Astrocyte (in vitro differentiated cells and primary cell): ENCODE measurements around the gene ZNF593OS. TPM values are rescaled to one million over a fixed set of nuclear protein-coding genes. Genes with fewer than 3 reads are reported as not detected.

Source experiments
- DNase-seq: peaks from one replicate; pipeline ENCODE4 v3.0.0-alpha.2; 2010; ENCODE audit warnings: low read depth
- FAIRE-seq: peaks from 2 replicates; lab custom pipeline; 2011; peaks lifted over from hg19 to GRCh38; lab: Jason Lieb, UNC
- H2AFZ ChIP-seq: 2 replicates; pipeline ENCODE4 v1.6.0; 2012; ENCODE audit warnings: low read depth, low read length, inconsistent platforms
- H3K27ac ChIP-seq: 2 replicates; pipeline ENCODE4 v1.5.1; 2011; ENCODE audit warnings: low read depth, low read length, inconsistent platforms
- H3K27me3 ChIP-seq: 2 replicates; pipeline ENCODE4 v1.6.0; 2011; ENCODE audit warnings: low read length, inconsistent platforms; ENCODE audit not compliant: insufficient read depth
- H3K36me3 ChIP-seq: 2 replicates; pipeline ENCODE4 v1.5.1; 2011; ENCODE audit warnings: low read length, inconsistent platforms; ENCODE audit not compliant: insufficient read depth
- H3K4me1 ChIP-seq: 2 replicates; pipeline ENCODE4 v1.5.1; 2011; ENCODE audit warnings: low read length, inconsistent platforms; ENCODE audit not compliant: insufficient read depth
- H3K4me2 ChIP-seq: 2 replicates; pipeline ENCODE4 v1.6.0; 2012; ENCODE audit warnings: low read length, inconsistent platforms
- H3K4me3 ChIP-seq: 2 replicates; pipeline ENCODE4 v1.5.1; 2011; ENCODE audit warnings: low read depth, mild to moderate bottlenecking, low read length, inconsistent platforms; ENCODE audit not compliant: insufficient read depth
- H3K79me2 ChIP-seq: 2 replicates; pipeline ENCODE4 v1.6.0; 2012; ENCODE audit warnings: mild to moderate bottlenecking, low read length, inconsistent platforms; ENCODE audit not compliant: insufficient read depth
- H3K9ac ChIP-seq: 2 replicates; pipeline ENCODE4 v1.6.0; 2012; ENCODE audit warnings: mild to moderate bottlenecking, low read length, inconsistent platforms
- H3K9me3 ChIP-seq: 2 replicates; pipeline ENCODE4 v1.5.1; 2012; ENCODE audit warnings: low read depth, mild to moderate bottlenecking, low read length, inconsistent platforms; ENCODE audit not compliant: insufficient read depth
- H4K20me1 ChIP-seq: 2 replicates; pipeline ENCODE4 v1.6.0; 2012; ENCODE audit warnings: low read length, inconsistent platforms; ENCODE audit not compliant: insufficient read depth
- H3K27ac Mint-ChIP-seq: one replicate; pipeline ENCODE4 v1.8.0; 2021; ENCODE audit warnings: mild to moderate bottlenecking, mixed read lengths; ENCODE audit not compliant: unreplicated experiment
- H3K27me3 Mint-ChIP-seq: one replicate; pipeline ENCODE4 v1.8.0; 2021; ENCODE audit warnings: low read depth, mixed read lengths; ENCODE audit not compliant: unreplicated experiment
- H3K36me3 Mint-ChIP-seq: one replicate; pipeline ENCODE4 v1.8.0; 2021; ENCODE audit warnings: low read depth, mixed read lengths; ENCODE audit not compliant: unreplicated experiment
- H3K4me1 Mint-ChIP-seq: one replicate; pipeline ENCODE4 v1.8.0; 2021; ENCODE audit warnings: low read depth, mixed read lengths; ENCODE audit not compliant: unreplicated experiment
- H3K4me3 Mint-ChIP-seq: one replicate; pipeline ENCODE4 v1.8.0; 2021; ENCODE audit warnings: mild to moderate bottlenecking, moderate library complexity, mixed read lengths; ENCODE audit not compliant: unreplicated experiment
- H3K9me3 Mint-ChIP-seq: one replicate; pipeline ENCODE4 v1.8.0; 2021; ENCODE audit warnings: mild to moderate bottlenecking, mixed read lengths; ENCODE audit not compliant: unreplicated experiment
- EZH2 ChIP-seq: IDR thresholded peaks from 2 replicates; pipeline ENCODE4 v1.6.1; 2012; ENCODE audit warnings: mild to moderate bottlenecking, low read length, inconsistent platforms; ENCODE audit not compliant: insufficient read depth
- total RNA-seq: library from RNA; stranded (reverse); gene quantifications from 2 replicates; pipeline ENCODE4 v1.2.1, GENCODE V29; 2021
- TF ChIP-seq, protein P1 (sequence below): IDR thresholded peaks from 2 replicates; pipeline ENCODE4 v1.5.1; 2011; ENCODE audit warnings: low read depth, mild to moderate bottlenecking, inconsistent platforms, low read length, moderate library complexity; ENCODE audit not compliant: insufficient read depth

The ZNF593OS gene
- total RNA-seq, 1 donor from 2014 or later: not detected

DNA sequence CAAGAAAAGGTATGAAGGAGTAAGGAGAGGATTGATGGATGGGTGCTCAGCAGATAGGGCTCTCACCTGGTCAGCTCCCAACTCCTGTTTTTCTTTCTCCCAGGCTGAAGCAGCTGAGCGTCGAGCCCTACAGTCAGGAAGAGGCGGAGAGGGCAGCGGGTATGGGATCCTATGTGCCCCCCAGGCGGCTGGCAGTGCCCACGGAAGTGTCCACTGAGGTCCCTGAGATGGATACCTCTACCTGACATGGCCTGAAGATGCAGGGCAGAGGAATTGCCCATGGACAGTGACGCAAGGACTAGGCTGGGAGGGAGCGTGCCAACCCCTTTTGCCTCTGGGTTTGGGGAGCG is 1.2 kb downstream of the ZNF593OS start:
- Histone ChIP-seq H3K27ac (peak overlapping the region; percentile 74), H3K79me2 (peaks cover 20% of the 10 kb centered on the region), H2AFZ (peak overlapping the region; percentile 96), H3K9ac (peak overlapping the region; percentile 94), H4K20me1 (no peaks in the 10 kb centered on the region), H3K9me3 (no peaks in the 10 kb centered on the region), H3K4me3 (peak overlapping the region; percentile 68), H3K27me3 (no peaks in the 10 kb centered on the region), H3K36me3 (no peaks in the 10 kb centered on the region), H3K4me1 (peaks cover 13% of the 10 kb centered on the region), H3K4me2 (peak overlapping the region; percentile 88)
- Mint-ChIP-seq H3K36me3 (no peaks in the 10 kb centered on the region), H3K4me1 (no peaks in the 10 kb centered on the region), H3K27me3 (no peaks in the 10 kb centered on the region), H3K27ac (no peak overlapping the region), H3K4me3 (peak overlapping the region; percentile 89), H3K9me3 (no peaks in the 10 kb centered on the region)
- DNase-seq (no peak), FAIRE-seq (no peak)
- TF ChIP-seq EZH2: no peak
- TF ChIP-seq, protein P1, sequence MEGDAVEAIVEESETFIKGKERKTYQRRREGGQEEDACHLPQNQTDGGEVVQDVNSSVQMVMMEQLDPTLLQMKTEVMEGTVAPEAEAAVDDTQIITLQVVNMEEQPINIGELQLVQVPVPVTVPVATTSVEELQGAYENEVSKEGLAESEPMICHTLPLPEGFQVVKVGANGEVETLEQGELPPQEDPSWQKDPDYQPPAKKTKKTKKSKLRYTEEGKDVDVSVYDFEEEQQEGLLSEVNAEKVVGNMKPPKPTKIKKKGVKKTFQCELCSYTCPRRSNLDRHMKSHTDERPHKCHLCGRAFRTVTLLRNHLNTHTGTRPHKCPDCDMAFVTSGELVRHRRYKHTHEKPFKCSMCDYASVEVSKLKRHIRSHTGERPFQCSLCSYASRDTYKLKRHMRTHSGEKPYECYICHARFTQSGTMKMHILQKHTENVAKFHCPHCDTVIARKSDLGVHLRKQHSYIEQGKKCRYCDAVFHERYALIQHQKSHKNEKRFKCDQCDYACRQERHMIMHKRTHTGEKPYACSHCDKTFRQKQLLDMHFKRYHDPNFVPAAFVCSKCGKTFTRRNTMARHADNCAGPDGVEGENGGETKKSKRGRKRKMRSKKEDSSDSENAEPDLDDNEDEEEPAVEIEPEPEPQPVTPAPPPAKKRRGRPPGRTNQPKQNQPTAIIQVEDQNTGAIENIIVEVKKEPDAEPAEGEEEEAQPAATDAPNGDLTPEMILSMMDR: no peak

- no peaks in the 10 kb centered on the region for H3K9me3 Mint-ChIP-seq
- peak within 1 kb of the TSS; percentile 74 for H3K27ac ChIP-seq
- H3K79me2 ChIP-seq: peaks cover 20% of the 10 kb centered on the region
- no peaks in the 10 kb centered on the region for H3K27me3 Mint-ChIP-seq
- H4K20me1 ChIP-seq: no peaks in the 10 kb centered on the region
- peak within 1 kb of the TSS; percentile 88 for H3K4me2 ChIP-seq
- peak within 1 kb of the TSS; percentile 68 for H3K4me3 ChIP-seq
- H3K36me3 ChIP-seq: no peaks in the 10 kb centered on the region
- H3K27me3 ChIP-seq: no peaks in the 10 kb centered on the region
- H2AFZ ChIP-seq: peak within 1 kb of the TSS; percentile 96
- peak; percentile 58 for FAIRE-seq
- peaks cover 2% of the 10 kb centered on the region for H3K4me1 Mint-ChIP-seq
- H3K9me3 ChIP-seq: no peaks in the 10 kb centered on the region
- TF ChIP-seq, protein P1: peak; percentile 57
- TF ChIP-seq EZH2: no peak
- H3K9ac ChIP-seq: peak within 1 kb of the TSS; percentile 94
- H3K4me1 ChIP-seq: peaks cover 16% of the 10 kb centered on the region
- H3K27ac Mint-ChIP-seq: no peak within 1 kb of the TSS
- no peaks in the 10 kb centered on the region for H3K36me3 Mint-ChIP-seq
- peak; percentile 78 for DNase-seq
- peak within 1 kb of the TSS; percentile 89 for H3K4me3 Mint-ChIP-seq
Observed at GRCh38 chr1:26169669-26170471, 1.8 kb downstream of the ZNF593OS start, which contains the start of gene ZNF593. TSS of gene ZNF593 (plus strand) at chr1:26169908. CDS start at chr1:26169984, 76 bp downstream.

GRCh38 chr1:26169198-26169554 is 2.5 kb downstream of the ZNF593OS start:
- TF ChIP-seq, protein P1: no peak
- no peak for TF ChIP-seq EZH2
- Histone ChIP-seq H2AFZ (peak overlapping the region; percentile 96), H4K20me1 (no peaks in the 10 kb centered on the region), H3K4me2 (peak overlapping the region; percentile 88), H3K9me3 (no peaks in the 10 kb centered on the region), H3K79me2 (peaks cover 20% of the 10 kb centered on the region), H3K27ac (no peak overlapping the region), H3K9ac (peak overlapping the region; percentile 94), H3K4me1 (peaks cover 20% of the 10 kb centered on the region), H3K36me3 (no peaks in the 10 kb centered on the region), H3K27me3 (no peaks in the 10 kb centered on the region), H3K4me3 (peak overlapping the region; percentile 68)
- Mint-ChIP-seq H3K27me3 (no peaks in the 10 kb centered on the region), H3K9me3 (no peaks in the 10 kb centered on the region), H3K4me3 (peak overlapping the region; percentile 89), H3K36me3 (no peaks in the 10 kb centered on the region), H3K4me1 (peaks cover 6% of the 10 kb centered on the region), H3K27ac (no peak overlapping the region)
- FAIRE-seq (no peak), DNase-seq (no peak)
